PC-9 (cell line): ENCODE results near the gene CPTP.

ENCODE experiments used
- EZH2 ChIP-seq: fragments of 200-600 bp; sonication (generic); IDR thresholded peaks from 2 replicates; pipeline ENCODE4 v1.8.0; 2017; ENCODE audit warnings: antibody characterized with exemption, low read depth
- TF ChIP-seq, protein P1 (sequence below): fragments of 200-600 bp; sonication (generic); conservative IDR thresholded peaks from 2 replicates; pipeline ENCODE4 v1.6.1; 2017; ENCODE audit warnings: mixed run types, antibody characterized with exemption, mild to moderate bottlenecking, moderate library complexity

DNA sequence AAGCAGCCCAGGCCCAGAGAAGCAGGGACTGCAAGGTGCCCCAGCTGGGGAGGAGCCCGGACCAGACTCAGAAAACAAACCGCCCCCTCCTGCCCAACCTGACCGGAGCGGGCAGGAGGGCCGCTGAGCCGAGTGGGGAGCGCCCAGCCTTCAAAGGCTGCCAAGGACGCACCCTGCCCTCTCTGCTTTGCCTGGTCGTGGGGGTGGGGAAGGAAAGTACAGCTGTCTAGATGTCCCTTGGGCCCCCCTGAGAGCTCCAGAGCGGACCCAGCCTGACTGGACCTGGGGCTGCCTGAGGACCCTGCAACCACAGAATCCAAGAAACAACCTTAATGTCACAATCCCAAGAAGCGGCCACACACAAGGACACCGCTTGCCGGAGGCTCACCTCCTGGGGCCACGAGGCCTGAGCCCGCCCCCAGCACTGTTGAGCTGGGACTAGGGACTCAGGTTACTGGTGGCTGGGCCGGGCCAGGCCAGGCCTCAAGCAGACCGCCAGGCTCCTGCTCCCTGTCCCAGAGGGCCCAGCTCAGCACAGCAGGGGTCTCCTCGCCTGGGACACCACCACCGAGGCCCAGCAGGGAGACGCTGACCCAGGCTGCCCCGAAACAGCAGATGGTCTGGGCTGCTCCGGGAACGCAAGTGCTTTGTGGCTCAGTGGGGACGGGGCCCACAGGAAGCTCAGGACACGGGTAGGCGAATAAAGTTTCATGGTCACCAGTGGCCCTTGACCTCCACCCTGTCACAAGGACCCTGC is 23.2 kb downstream of the CPTP start:
- TF ChIP-seq, protein P1, sequence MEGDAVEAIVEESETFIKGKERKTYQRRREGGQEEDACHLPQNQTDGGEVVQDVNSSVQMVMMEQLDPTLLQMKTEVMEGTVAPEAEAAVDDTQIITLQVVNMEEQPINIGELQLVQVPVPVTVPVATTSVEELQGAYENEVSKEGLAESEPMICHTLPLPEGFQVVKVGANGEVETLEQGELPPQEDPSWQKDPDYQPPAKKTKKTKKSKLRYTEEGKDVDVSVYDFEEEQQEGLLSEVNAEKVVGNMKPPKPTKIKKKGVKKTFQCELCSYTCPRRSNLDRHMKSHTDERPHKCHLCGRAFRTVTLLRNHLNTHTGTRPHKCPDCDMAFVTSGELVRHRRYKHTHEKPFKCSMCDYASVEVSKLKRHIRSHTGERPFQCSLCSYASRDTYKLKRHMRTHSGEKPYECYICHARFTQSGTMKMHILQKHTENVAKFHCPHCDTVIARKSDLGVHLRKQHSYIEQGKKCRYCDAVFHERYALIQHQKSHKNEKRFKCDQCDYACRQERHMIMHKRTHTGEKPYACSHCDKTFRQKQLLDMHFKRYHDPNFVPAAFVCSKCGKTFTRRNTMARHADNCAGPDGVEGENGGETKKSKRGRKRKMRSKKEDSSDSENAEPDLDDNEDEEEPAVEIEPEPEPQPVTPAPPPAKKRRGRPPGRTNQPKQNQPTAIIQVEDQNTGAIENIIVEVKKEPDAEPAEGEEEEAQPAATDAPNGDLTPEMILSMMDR: no peak
- TF ChIP-seq EZH2: no peak
